Measurements from ENCODE around the gene CACNA1B.
"Not testable (repeated sequence)": the region's sequence is repeated elsewhere in the genome, so short reads cannot be mapped to it uniquely, and the experiment has no call there.

The CACNA1B gene

DNA sequence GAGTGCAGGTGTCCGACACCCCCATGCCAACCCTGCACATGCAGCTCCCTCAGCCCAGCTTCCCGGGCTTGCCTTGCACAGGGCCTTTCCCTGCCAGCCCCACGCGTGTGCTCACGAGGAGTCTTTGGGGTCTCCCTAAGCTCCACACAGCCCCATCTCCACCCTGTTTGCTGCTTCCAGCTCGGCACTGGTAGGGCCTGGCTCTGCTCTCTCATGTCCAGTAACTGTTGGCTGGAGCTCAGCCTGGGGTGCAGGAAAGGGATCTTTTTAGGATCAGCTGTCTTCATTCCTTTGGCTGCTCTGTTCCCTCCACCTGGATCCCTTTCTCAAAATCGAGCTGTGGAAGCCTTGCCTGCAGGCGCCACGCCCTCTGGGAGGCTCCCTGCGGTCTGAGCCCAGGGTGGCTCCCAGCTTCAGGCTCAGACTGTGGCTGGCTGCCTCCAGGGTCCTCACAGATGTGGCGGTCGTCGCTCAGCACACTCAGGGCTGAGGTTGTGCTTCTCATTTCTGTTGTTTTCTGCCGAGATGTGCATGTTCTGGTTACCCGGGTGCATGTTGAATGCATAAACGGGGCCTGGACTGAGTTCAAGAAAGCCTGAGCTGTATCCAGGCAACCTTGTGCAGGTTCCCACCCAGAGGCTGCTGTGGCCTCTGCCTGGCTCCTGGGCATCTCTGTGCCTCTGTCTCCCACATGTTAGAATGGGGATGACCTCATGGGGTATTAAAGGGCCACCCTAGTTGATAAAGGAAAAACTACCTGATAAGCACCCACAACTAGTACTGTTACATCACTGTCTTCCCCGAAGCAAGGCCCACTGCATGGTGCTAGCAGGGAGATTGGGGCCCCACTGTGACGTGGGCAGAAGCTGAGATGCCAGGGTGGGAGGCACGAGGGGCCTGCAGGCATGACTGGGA lies 4.3 kb downstream of the CACNA1B start:
- no peak overlapping the region for H3K4me3 ChIP-seq (replicated peaks; ENCODE audit: low read depth, low read length)
- no peak for DNase-seq (ENCODE audit: extremely low read depth, low read depth)
- TF ChIP-seq, protein P1, sequence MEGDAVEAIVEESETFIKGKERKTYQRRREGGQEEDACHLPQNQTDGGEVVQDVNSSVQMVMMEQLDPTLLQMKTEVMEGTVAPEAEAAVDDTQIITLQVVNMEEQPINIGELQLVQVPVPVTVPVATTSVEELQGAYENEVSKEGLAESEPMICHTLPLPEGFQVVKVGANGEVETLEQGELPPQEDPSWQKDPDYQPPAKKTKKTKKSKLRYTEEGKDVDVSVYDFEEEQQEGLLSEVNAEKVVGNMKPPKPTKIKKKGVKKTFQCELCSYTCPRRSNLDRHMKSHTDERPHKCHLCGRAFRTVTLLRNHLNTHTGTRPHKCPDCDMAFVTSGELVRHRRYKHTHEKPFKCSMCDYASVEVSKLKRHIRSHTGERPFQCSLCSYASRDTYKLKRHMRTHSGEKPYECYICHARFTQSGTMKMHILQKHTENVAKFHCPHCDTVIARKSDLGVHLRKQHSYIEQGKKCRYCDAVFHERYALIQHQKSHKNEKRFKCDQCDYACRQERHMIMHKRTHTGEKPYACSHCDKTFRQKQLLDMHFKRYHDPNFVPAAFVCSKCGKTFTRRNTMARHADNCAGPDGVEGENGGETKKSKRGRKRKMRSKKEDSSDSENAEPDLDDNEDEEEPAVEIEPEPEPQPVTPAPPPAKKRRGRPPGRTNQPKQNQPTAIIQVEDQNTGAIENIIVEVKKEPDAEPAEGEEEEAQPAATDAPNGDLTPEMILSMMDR (IDR thresholded peaks at IDR 0.05; ENCODE audit: low read depth, low read length, missing control alignments) = no peak

DNA sequence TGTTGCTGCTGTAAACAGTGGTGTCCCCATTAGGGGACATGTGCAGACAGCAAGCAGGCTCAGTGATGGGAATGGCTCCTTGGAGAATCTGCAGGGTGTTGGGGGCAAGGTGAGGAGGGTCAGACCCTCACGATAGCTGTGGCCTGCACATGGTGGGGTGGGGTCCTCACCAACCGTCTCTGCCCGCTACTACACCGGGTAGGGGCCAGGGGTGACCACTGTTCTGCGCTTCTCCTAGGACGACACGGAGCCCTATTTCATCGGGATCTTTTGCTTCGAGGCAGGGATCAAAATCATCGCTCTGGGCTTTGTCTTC lies 4.9 kb downstream of the CACNA1B start:
- no peak for DNase-seq (ENCODE audit: extremely low read depth, low read depth)
- H3K4me3 ChIP-seq (replicated peaks; ENCODE audit: low read depth, low read length) = no peak overlapping the region
- TF ChIP-seq, protein P1 (IDR thresholded peaks at IDR 0.05; ENCODE audit: low read depth, low read length, missing control alignments) = no peak

DNA sequence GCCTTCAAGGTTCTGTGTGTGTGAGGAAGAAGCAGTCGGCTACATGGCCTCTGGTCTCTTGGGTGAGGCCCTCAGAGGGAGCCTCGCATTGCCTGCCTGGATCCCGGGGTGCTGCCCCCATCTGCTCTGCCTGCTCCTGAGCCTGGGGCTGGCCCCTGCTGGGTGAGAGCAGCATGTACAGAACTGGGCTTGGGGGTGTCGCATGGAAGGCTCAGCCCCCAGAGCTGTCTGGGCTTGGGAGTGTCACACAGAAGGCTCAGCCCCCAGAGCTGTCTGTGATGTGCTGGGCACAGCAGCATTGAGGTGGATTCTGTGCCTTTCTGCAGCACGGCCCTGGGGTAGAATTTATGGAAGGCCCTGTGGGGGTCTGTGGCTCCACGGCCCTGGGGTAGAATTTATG lies 6.4 kb downstream of the CACNA1B start:
- not testable (repeated sequence) for DNase-seq (ENCODE audit: extremely low read depth, low read depth); H3K4me3 ChIP-seq (replicated peaks; ENCODE audit: low read depth, low read length)

DNA sequence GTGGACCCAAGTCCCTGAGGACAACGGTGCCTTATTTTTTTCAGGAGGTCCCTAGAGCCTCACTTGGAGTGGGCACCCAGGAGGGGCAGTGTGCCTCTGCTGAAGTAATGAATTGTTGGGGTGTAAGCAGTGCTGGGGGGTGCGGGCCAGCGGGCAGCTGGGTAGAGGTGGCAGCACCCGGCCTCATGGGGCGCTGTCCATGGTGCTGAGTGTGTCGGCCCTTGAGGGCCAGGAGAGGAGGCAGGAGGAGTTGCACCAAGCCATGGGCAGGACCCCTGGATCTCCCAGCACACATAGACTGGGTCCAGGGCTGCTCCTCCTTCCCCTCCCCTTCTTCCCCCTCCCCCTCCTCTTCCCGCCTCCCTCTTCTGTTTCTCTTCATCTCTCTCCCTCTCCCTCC lies 7.0 kb downstream of the CACNA1B start:
- DNase-seq (ENCODE audit: extremely low read depth, low read depth) = not testable (repeated sequence)

DNA sequence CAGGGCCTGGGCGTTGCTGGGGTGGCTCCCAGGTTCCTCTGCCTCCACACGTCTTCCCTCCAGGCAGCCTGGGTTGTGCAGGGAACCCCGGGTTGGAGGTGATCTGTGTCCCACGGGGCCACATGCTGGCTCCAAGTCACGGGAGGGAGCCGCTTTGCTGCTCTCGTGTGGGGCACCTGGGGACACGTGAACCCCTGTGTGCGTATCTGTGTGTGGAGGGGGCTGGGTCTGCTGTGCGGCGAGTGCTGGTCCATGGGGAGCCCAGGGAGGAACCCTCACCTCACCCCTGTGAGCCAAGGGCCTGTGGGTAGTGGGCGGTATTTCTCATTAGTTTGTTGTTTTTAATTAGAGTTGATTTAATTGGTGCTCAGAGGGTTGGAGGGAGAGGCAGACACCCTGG lies 7.5 kb downstream of the CACNA1B start:
- DNase-seq (ENCODE audit: extremely low read depth, low read depth); H3K4me3 ChIP-seq (replicated peaks; ENCODE audit: low read depth, low read length): not testable (repeated sequence)

More for the DNA sequence above, 7.0 kb downstream of the CACNA1B start:
- H3K4me3 ChIP-seq (replicated peaks; ENCODE audit: low read depth, low read length) = not testable (repeated sequence)

DNA sequence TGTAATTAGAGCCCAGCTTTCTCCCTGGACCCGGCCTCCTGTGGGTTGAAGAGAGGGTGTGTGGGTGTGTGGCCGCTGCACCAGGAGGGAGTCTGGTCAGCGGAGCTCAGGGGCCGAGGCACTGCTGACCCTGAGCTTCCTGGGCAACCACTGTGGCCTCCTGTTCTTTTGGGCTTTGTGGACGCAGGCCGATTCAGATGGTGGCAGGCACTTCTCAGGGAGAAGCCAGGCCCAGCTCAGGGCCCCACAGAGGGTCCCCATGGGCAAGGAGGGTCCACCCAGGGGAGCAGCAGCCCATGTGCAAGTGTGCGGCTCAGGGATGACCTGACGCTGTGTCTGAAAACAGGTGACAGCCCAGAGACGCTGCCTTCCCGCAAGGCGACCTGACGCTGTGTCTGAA lies 11.0 kb downstream of the CACNA1B start:
- H3K4me3 ChIP-seq (replicated peaks; ENCODE audit: low read depth, low read length); DNase-seq (ENCODE audit: extremely low read depth, low read depth): not testable (repeated sequence)

DNA sequence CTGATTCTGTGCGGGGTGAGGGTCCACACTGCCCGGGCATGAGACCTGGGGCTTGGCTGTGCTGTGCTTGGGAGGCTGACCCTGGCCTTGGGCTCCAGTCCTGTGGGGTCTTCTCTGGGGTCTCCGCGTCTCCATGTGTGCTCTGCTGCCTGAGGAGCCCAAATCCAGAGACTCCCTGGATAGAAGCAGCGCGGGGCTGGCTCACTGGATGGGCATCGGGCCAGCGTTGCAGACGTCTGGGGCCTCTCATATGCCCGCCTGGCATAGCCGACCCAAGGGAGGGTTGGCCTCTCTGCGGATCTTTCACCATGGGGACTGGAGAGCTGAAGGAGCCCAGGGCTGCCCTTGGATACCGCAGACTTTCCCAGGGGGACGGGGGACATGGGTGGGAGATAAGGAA lies 12.4 kb downstream of the CACNA1B start:
- not testable (repeated sequence) for H3K4me3 ChIP-seq (replicated peaks; ENCODE audit: low read depth, low read length); DNase-seq (ENCODE audit: extremely low read depth, low read depth)

DNA sequence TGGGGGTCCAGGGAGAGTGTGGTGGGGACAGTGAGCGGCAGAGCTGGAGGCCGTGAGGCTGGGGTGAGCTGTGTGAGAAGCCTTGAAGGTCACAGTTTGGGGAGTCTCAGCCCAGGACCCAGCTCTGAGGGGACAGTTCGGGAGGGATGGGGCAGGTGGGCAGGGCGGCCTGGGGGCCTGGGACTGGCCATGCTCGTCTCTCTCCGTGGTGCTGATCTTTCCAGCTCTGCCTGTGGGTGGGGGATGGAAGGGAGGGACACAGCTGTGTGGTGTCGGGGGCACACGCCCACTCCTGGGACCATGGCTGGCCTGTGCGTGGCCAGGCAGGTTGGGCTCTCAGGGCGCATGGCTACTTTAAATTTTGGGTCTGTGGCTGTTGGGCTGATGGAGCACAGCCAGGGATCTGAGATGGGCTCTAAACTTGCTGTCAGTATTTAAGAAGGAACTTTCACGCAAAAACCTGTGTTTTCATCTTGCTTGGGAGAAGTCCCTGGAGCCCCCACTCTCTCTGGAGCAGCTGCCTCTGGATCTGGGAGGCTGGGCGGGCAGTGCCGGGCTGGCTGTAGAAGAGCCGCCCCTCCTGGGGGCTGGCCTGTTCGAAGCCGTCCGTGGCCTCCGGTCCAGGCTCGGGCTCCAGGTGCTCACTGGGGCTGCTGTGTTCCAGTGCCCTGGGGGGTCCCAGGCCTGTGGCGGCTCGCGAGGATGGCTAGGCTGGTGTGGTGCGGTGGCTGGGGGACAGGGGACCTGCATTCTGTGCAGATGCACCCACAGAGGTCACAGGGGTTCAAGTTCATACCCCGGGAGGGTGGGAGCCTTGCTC lies 13.4 kb downstream of the CACNA1B start:
- not testable (repeated sequence) for DNase-seq (ENCODE audit: extremely low read depth, low read depth)

DNA sequence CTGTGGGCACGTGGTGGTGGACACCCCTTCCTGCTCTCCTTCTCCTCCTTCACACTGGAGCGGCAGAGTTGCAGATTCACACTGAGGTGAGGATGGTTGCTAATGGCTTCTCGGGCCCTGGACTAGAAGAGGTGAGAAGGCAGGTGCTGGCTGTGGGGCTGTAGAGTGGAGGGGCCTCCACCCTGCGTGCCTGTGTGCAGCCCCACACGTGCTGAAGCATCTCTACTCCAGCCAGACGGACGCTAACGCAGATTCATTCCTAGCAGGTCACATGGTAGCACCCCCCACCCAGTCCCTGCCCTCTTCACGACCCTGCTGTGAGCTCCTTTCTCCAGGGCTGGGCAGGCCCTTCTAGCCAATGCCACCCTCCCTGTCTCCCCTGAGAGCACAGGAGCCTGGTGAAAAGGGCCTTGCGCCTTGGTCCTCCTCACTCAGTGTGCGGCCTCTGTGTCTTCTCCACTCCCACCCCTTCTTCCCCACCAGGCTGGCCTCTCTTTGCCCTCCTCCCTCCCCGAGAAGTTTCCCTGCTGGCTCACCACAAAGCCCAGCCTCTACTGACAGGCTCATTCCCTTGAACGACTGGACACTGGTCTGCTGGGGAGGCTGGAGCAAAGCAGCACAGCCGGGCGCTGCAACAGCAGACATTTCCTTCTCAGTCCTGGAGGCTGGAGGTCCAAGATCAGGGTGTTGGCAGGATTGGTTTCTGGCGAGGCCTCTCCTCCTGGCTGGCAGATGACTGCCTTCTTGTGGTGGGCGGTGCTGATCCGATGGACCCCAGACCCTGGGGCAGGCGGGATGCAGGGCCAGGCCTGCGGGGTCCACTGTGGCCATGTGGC lies 14.2 kb downstream of the CACNA1B start:
- DNase-seq (ENCODE audit: extremely low read depth, low read depth) = no peak
- no peak overlapping the region for H3K4me3 ChIP-seq (replicated peaks; ENCODE audit: low read depth, low read length)
- TF ChIP-seq, protein P1 (IDR thresholded peaks at IDR 0.05; ENCODE audit: low read depth, low read length, missing control alignments) = no peak

More for the DNA sequence above, 13.4 kb downstream of the CACNA1B start:
- H3K4me3 ChIP-seq (replicated peaks; ENCODE audit: low read depth, low read length) = not testable (repeated sequence)
